Thyroid gland (tissue), 4 donors: ENCODE data around the gene TMEM128. TPM values are rescaled to one million over a fixed set of nuclear protein-coding genes. Genes with fewer than 3 reads are reported as not detected.
"Not testable (repeated sequence)": the region's sequence is repeated elsewhere in the genome, so short reads cannot be mapped to it uniquely, and the experiment has no call there.

Source experiments
- DNase-seq, 2 donors: peaks; one replicate each; pipeline ENCODE4 v3.0.0-alpha.2; 2019
- H3K27ac ChIP-seq, 3 donors: fragments of 200-600 bp; sonication (generic); 1 replicate in 2 of 3; 2 replicates in 1 of 3; pipeline ENCODE4 v1.5.1; 2016 to 2019; ENCODE audit warnings: mild to moderate bottlenecking in 1 of 3, moderate library complexity in 1 of 3
- H3K27me3 ChIP-seq: fragments of 200-600 bp; sonication (generic); one replicate; pipeline ENCODE4 v1.5.1; 2019
- H3K36me3 ChIP-seq, 2 donors: fragments of 200-600 bp; sonication (generic); one replicate each; pipeline ENCODE4 v1.5.1; 2016 to 2019
- H3K4me1 ChIP-seq, 2 donors: fragments of 200-600 bp; sonication (generic); one replicate each; pipeline ENCODE4 v1.5.1; 2017 to 2019
- H3K4me3 ChIP-seq, 3 donors: fragments of 200-600 bp; sonication (generic); replicated peaks in 1 of 3; 1 replicate in 2 of 3; 2 replicates in 1 of 3; pipeline ENCODE4 v1.5.1; 2016; ENCODE audit warnings: mild to moderate bottlenecking in 1 of 3
- H3K9me3 ChIP-seq: fragments of 200-600 bp; sonication (generic); one replicate; pipeline ENCODE4 v1.5.1; 2017
- CTCF ChIP-seq, 6 experiments: fragments of 200-600 bp in 3 of 6; fragments of 450-650 bp in 3 of 6; sonication (generic) in 3 of 6; IDR thresholded peaks; one replicate each; pipeline ENCODE4 v1.5.1; 2016 to 2019; ENCODE audit warnings: antibody characterized with exemption in 6 of 6, mild to moderate bottlenecking in 2 of 6, inconsistent platforms in 1 of 6, moderate library complexity in 1 of 6
- POLR2A ChIP-seq, 2 donors: fragments of 450-650 bp; IDR thresholded peaks; one replicate each; pipeline ENCODE4 v1.6.1; 2017; ENCODE audit warnings: antibody characterized with exemption in 2 of 2, mild to moderate bottlenecking in 2 of 2, moderate library complexity in 1 of 2
- WGBS, 2 donors: methylation state at CpG; one replicate each; pipeline ENCODE4 v1.1.5; 2017; 5-methylcytosine and 5-hydroxymethylcytosine counted together
- intact Hi-C: fragments of 100-400 bp; cut with DNase I; formaldehyde crosslinking; loops from one replicate; pipeline ENCODE4 v1.15.1; 2023
- total RNA-seq, 4 donors: library from RNA; depleted of rRNA; stranded (reverse); fragments of >200 nt; gene quantifications; one replicate each; pipeline ENCODE4 v1.2.3, GENCODE V29; 2016

TMEM128 gene
- total RNA-seq, 4 donors from 2014 or later: 24.9 to 36.8 (median 33.5) TPM

GRCh38 chr4:4269331-4269731, 21.3 kb upstream of the TMEM128 start:
- H3K9me3 ChIP-seq: no peaks in the 10 kb centered on the region
- intact Hi-C loops: no loop called here
- H3K27me3 ChIP-seq: no peaks in the 10 kb centered on the region
- H3K4me1 ChIP-seq: no peaks in the 10 kb centered on the region
- peak in 1 of 2 donors; percentile 2 for DNase-seq
- no peak for TF ChIP-seq CTCF (IDR thresholded peaks at IDR 0.05)
- no peak for TF ChIP-seq POLR2A (IDR thresholded peaks at IDR 0.05)
- H3K27ac ChIP-seq: no peak overlapping the region
- H3K4me3 ChIP-seq: no peak overlapping the region
- 84 to 90% methylated on average over 11 of the region's 11 CpGs for WGBS, 2 donors
- peaks cover 17 to 25% of the 10 kb centered on the region in 2 donors for H3K36me3 ChIP-seq

- Histone ChIP-seq H3K4me3 (no peak overlapping the region), H3K27ac (no peak overlapping the region), H3K4me1 (no peaks in the 10 kb centered on the region), H3K36me3 (peaks cover 17 to 20% of the 10 kb centered on the region in 2 donors), H3K27me3 (no peaks in the 10 kb centered on the region), H3K9me3 (no peaks in the 10 kb centered on the region)
- DNase-seq: no peak
- 86 to 100% methylated on average over 1 of the region's 1 CpG for WGBS, 2 donors
- no peak for TF ChIP-seq POLR2A (IDR thresholded peaks at IDR 0.05)
- intact Hi-C loops: no loop called here
Observed at GRCh38 chr4:4268776-4269175, 20.8 kb upstream of the TMEM128 start.

GRCh38 chr4:4267981-4268380, 20.0 kb upstream of the TMEM128 start:
- intact Hi-C loops: no loop called here
- Histone ChIP-seq H3K27ac (no peak overlapping the region), H3K36me3 (peaks cover 9 to 12% of the 10 kb centered on the region in 2 donors), H3K27me3 (no peaks in the 10 kb centered on the region), H3K4me1 (no peaks in the 10 kb centered on the region), H3K4me3 (no peak overlapping the region), H3K9me3 (no peaks in the 10 kb centered on the region)
- DNase-seq: no peak
- WGBS, 2 donors: 88 to 91% methylated on average over 5 of the region's 5 CpGs
- TF ChIP-seq CTCF (IDR thresholded peaks at IDR 0.05) (no peak), POLR2A (IDR thresholded peaks at IDR 0.05) (no peak)

GRCh38 chr4:4260185-4260751, 12.2 kb upstream of the TMEM128 start:
- no peaks in the 10 kb centered on the region for H3K4me1 ChIP-seq
- 77 to 82% methylated on average over 6 of the region's 6 CpGs for WGBS, 2 donors
- intact Hi-C loops: no loop called here
- H3K27me3 ChIP-seq: no peaks in the 10 kb centered on the region
- DNase-seq: no peak
- TF ChIP-seq CTCF (IDR thresholded peaks at IDR 0.05): no peak
- no peak for TF ChIP-seq POLR2A (IDR thresholded peaks at IDR 0.05)
- H3K27ac ChIP-seq: no peak overlapping the region
- H3K4me3 ChIP-seq: no peak overlapping the region
- H3K36me3 ChIP-seq: no peaks in the 10 kb centered on the region
- H3K9me3 ChIP-seq: no peaks in the 10 kb centered on the region

GRCh38 chr4:4259484-4260100, 11.6 kb upstream of the TMEM128 start:
- WGBS, 2 donors: 47 to 48% methylated on average over 9 of the region's 9 CpGs
- DNase-seq: no peak
- no peak for TF ChIP-seq POLR2A (IDR thresholded peaks at IDR 0.05)
- no peak for TF ChIP-seq CTCF (IDR thresholded peaks at IDR 0.05)
- H3K27me3 ChIP-seq: no peaks in the 10 kb centered on the region
- no peaks in the 10 kb centered on the region for H3K36me3 ChIP-seq
- no peaks in the 10 kb centered on the region for H3K9me3 ChIP-seq
- H3K4me1 ChIP-seq: no peaks in the 10 kb centered on the region
- H3K27ac ChIP-seq: no peak overlapping the region
- intact Hi-C loops: loop anchor here (10.0 kb wide), 1 partner anchor 75 kb away; no protein-coding TSS in a partner anchor
- no peak overlapping the region for H3K4me3 ChIP-seq

GRCh38 chr4:4257705-4258104, 9.7 kb upstream of the TMEM128 start:
- not testable (repeated sequence) for H3K4me1 ChIP-seq, H3K4me3 ChIP-seq, H3K27me3 ChIP-seq, H3K9me3 ChIP-seq, H3K36me3 ChIP-seq, DNase-seq, H3K27ac ChIP-seq
- intact Hi-C loops: loop anchor here (10.0 kb wide), 1 partner anchor 77 kb away; no protein-coding TSS in a partner anchor
- WGBS, 2 donors: 58 to 98% methylated on average over 3 of the region's 3 CpGs
